K562 (cell line): Measurements from ENCODE around the gene IFNGR2.

Experiments used
- BDP1 ChIP-seq: IDR thresholded peaks from 3 replicates; pipeline ENCODE4 v1.6.1; 2011; ENCODE audit not compliant: insufficient read length, insufficient read depth
- JUND ChIP-seq, 2 experiments: IDR thresholded peaks; 2 replicates in 1 of 2; 3 replicates in 1 of 2; pipeline ENCODE4 v1.6.1; 2011; ENCODE audit warnings: borderline replicate concordance in 2 of 2, low read depth in 2 of 2, low read length in 2 of 2, improper control_type of control experiment in 1 of 2, missing biosample characterization in 1 of 2, missing genetic modification characterization in 1 of 2, missing genetic modification reagents in 1 of 2
- NFRKB ChIP-seq: fragments of 450-650 bp; IDR thresholded peaks from 2 replicates; pipeline ENCODE4 v1.6.1; 2016; ENCODE audit warnings: low read depth
- NRF1 ChIP-seq, 2 experiments: fragments of 450-650 bp; IDR thresholded peaks in 1 of 2; conservative IDR thresholded peaks in 1 of 2; 2 replicates each; pipeline ENCODE4 v1.6.1; 2014; ENCODE audit warnings: mild to moderate bottlenecking in 2 of 2
- PTTG1 ChIP-seq: fragments of 450-650 bp; IDR thresholded peaks from 2 replicates; pipeline ENCODE4 v1.6.1; 2016; ENCODE audit warnings: low read depth, mild to moderate bottlenecking, missing genetic modification characterization, missing compliant biosample characterization
- RAD21 ChIP-seq, 2 experiments: fragments of 250-450 bp in 1 of 2; fragments of 450-650 bp in 1 of 2; sonication (Bioruptor Pico) in 1 of 2; formaldehyde crosslinking in 1 of 2; IDR thresholded peaks in 1 of 2; conservative IDR thresholded peaks in 1 of 2; 2 replicates each; pipeline versions ENCODE4 v1.4.0 to v1.8.0; 2020 to 2022; ENCODE audit warnings: mild to moderate bottlenecking in 2 of 2, moderate library complexity in 1 of 2

GRCh38 chr21:33369586-33369985 is 33.6 kb upstream of the IFNGR2 start:
- no peak for TF ChIP-seq NRF1 (conservative IDR thresholded peaks at IDR 0.05 in 1 of 2, IDR thresholded peaks at IDR 0.05 in 1 of 2)
- TF ChIP-seq NFRKB, result no peak
- no peak for TF ChIP-seq BDP1
- TF ChIP-seq JUND (IDR thresholded peaks at IDR 0.05; ENCODE audit: borderline replicate concordance, low read depth, low read length), result no peak
- TF ChIP-seq JUND (tag; IDR thresholded peaks at IDR 0.05; ENCODE audit: borderline replicate concordance, low read depth, low read length), result no peak
- TF ChIP-seq RAD21 (CRISPR knock-in tag; conservative IDR thresholded peaks at IDR 0.05 in 1 of 2, IDR thresholded peaks at IDR 0.05 in 1 of 2), result no peak
- no peak for TF ChIP-seq PTTG1 (tag)
